ENCODE data around the gene TTC36. TPM values are rescaled to one million over a fixed set of nuclear protein-coding genes. Genes with fewer than 3 reads are reported as not detected.

TTC36 gene
- total and polyA plus RNA-seq, 2 of the 4 experiments (the other 2 are of a cell fraction) = not detected

GRCh38 chr11:118544010-118544646 is 16.9 kb downstream of the TTC36 start:
- Histone ChIP-seq H2BK15ac (ENCODE audit: low read depth, low read length) (no peak overlapping the region), H2BK20ac (ENCODE audit: low read depth, low read length) (no peak overlapping the region), H4K91ac (ENCODE audit: insufficient read depth, low read depth, low read length) (no peak overlapping the region), H3K4me1 (ENCODE audit: control insufficient read depth, insufficient read depth, low read length) (no peaks in the 10 kb centered on the region), H3K14ac (replicated peaks; ENCODE audit: low read depth, low read length) (no peak overlapping the region), H4K5ac (ENCODE audit: low read depth, low read length) (no peak overlapping the region), H3K9me1 (ENCODE audit: insufficient read depth, low read length) (peaks cover 8% of the 10 kb centered on the region), H3K79me1 (ENCODE audit: low read depth in 1 of 2, low read length in 2 of 2) (no peaks in the 10 kb centered on the region), H3K4me3 (ENCODE audit: insufficient read depth, low read depth, low read length) (no peak overlapping the region), H2AK9ac (replicated peaks; ENCODE audit: low read depth, low read length, poor library complexity) (no peak overlapping the region), H3K4me2 (ENCODE audit: low read depth, low read length) (no peak overlapping the region), H3K27ac (ENCODE audit: insufficient read depth, low read length) (no peak overlapping the region), H3K18ac (ENCODE audit: low read depth, low read length) (no peak overlapping the region), H3K9me3 (ENCODE audit: control insufficient read depth, insufficient read depth, low read length) (no peaks in the 10 kb centered on the region), H2BK120ac (ENCODE audit: low read depth, low read length) (no peak overlapping the region), H3K56ac (ENCODE audit: extremely low read depth, insufficient read depth, low read length) (no peak overlapping the region), H3K36me3 (ENCODE audit: control insufficient read depth, insufficient read depth, low read length) (peaks cover 17% of the 10 kb centered on the region), H3K9ac (ENCODE audit: low read depth, low read length) (no peak overlapping the region), H3K27me3 (ENCODE audit: control insufficient read depth, insufficient read depth, low read length) (no peaks in the 10 kb centered on the region), H4K20me1 (ENCODE audit: insufficient read depth, low read length) (no peaks in the 10 kb centered on the region; the same call in 1 of the 2 replicates), H3K23ac (ENCODE audit: low read depth, low read length) (no peak overlapping the region), H2AFZ (replicated peaks; ENCODE audit: low read length, poor library complexity) (no peak overlapping the region), H2BK5ac (ENCODE audit: low read depth, low read length, poor library complexity, severe bottlenecking) (no peak overlapping the region), H4K8ac (ENCODE audit: low read depth in 2 of 2, low read length in 2 of 2) (no peak overlapping the region), H2AK5ac (ENCODE audit: low read depth, low read length) (no peak overlapping the region), H3K4ac (ENCODE audit: low read depth, low read length) (no peak overlapping the region)
- ChIA-PET POLR2A (ENCODE audit: unreplicated experiment) (no interaction called here), CTCF (no interaction called here)
- WGBS, 2 experiments (ENCODE audit: extremely low coverage in 2 of 2, insufficient read length in 1 of 2) = 100% methylated on average over 2 of the region's 8 CpGs; no CpG with 5 or more reads in 1 of the 2 experiments
- no TSS peak for BruUV-seq (replicated peaks)
- TF ChIP-seq MAFK (IDR thresholded peaks at IDR 0.05; ENCODE audit: low read depth, low read length) (peak; percentile 47), MXI1 (IDR thresholded peaks at IDR 0.05; ENCODE audit: borderline replicate concordance, low read depth, low read length) (no peak)
- DNase-seq = no peak
- intact Hi-C loops (cut with micrococcal nuclease) (no loop called here), dilution Hi-C loops (cut with HindIII; ENCODE audit: low sequenced_read_pairs, unreplicated experiment) (no loop called here), in situ Hi-C loops (cut with MboI; ENCODE audit: low sequenced_read_pairs) (no loop called here)
- ATAC-seq (ENCODE audit: low read depth) = no peak

Data from IMR-90 (cell line).